ENCODE data around the gene HLCS.

HLCS gene

GRCh38 chr21:36852293-36852692 lies 114.2 kb downstream of the HLCS start:
- in situ Hi-C loops (cut with HindIII; ENCODE audit: low sequenced_read_pairs): no loop called here

- in situ Hi-C loops (cut with HindIII; ENCODE audit: low sequenced_read_pairs): no loop called here
These were observed 115.3 kb downstream of the HLCS start for GRCh38 chr21:36851121-36851520.

GRCh38 chr21:36850372-36850771 lies 116.1 kb downstream of the HLCS start:
- in situ Hi-C loops (cut with HindIII; ENCODE audit: low sequenced_read_pairs): no loop called here

GRCh38 chr21:36849461-36850105 lies 116.9 kb downstream of the HLCS start:
- in situ Hi-C loops (cut with HindIII; ENCODE audit: low sequenced_read_pairs): no loop called here

- in situ Hi-C loops (cut with HindIII; ENCODE audit: low sequenced_read_pairs): no loop called here
These were observed 117.7 kb downstream of the HLCS start for GRCh38 chr21:36848730-36849274.

- in situ Hi-C loops (cut with HindIII; ENCODE audit: low sequenced_read_pairs): no loop called here
These were observed 119.3 kb downstream of the HLCS start for GRCh38 chr21:36847189-36847588.

GRCh38 chr21:36846631-36847030 lies 119.8 kb downstream of the HLCS start:
- in situ Hi-C loops (cut with HindIII; ENCODE audit: low sequenced_read_pairs): no loop called here

- in situ Hi-C loops (cut with HindIII; ENCODE audit: low sequenced_read_pairs): no loop called here
These were observed 120.7 kb downstream of the HLCS start for GRCh38 chr21:36845790-36846189.

GRCh38 chr21:36845070-36845469 lies 121.4 kb downstream of the HLCS start:
- in situ Hi-C loops (cut with HindIII; ENCODE audit: low sequenced_read_pairs): no loop called here

- in situ Hi-C loops (cut with HindIII; ENCODE audit: low sequenced_read_pairs): no loop called here
These were observed 124.6 kb downstream of the HLCS start for GRCh38 chr21:36841866-36842265.

GRCh38 chr21:36839735-36840134 lies 126.7 kb downstream of the HLCS start:
- in situ Hi-C loops (cut with HindIII; ENCODE audit: low sequenced_read_pairs): no loop called here

- in situ Hi-C loops (cut with HindIII; ENCODE audit: low sequenced_read_pairs): no loop called here
These were observed 127.3 kb downstream of the HLCS start for GRCh38 chr21:36839123-36839522.

GRCh38 chr21:36835383-36835795 lies 131.1 kb downstream of the HLCS start:
- in situ Hi-C loops (cut with HindIII; ENCODE audit: low sequenced_read_pairs): no loop called here

- in situ Hi-C loops (cut with HindIII; ENCODE audit: low sequenced_read_pairs): no loop called here
These were observed 132.3 kb downstream of the HLCS start for GRCh38 chr21:36834192-36834591.

GRCh38 chr21:36830100-36830499 lies 136.4 kb downstream of the HLCS start:
- in situ Hi-C loops (cut with HindIII; ENCODE audit: low sequenced_read_pairs): no loop called here

GRCh38 chr21:36828891-36829515 lies 137.5 kb downstream of the HLCS start:
- in situ Hi-C loops (cut with HindIII; ENCODE audit: low sequenced_read_pairs): no loop called here

- in situ Hi-C loops (cut with HindIII; ENCODE audit: low sequenced_read_pairs): no loop called here
These were observed 138.3 kb downstream of the HLCS start for GRCh38 chr21:36828208-36828607.

- in situ Hi-C loops (cut with HindIII; ENCODE audit: low sequenced_read_pairs): no loop called here
These were observed 140.8 kb downstream of the HLCS start for GRCh38 chr21:36825658-36826057.

- in situ Hi-C loops (cut with HindIII; ENCODE audit: low sequenced_read_pairs): no loop called here
These were observed 145.5 kb downstream of the HLCS start for GRCh38 chr21:36821032-36821299.

GRCh38 chr21:36820176-36821031 lies 146.1 kb downstream of the HLCS start:
- in situ Hi-C loops (cut with HindIII; ENCODE audit: low sequenced_read_pairs): no loop called here

GRCh38 chr21:36817732-36818450 lies 148.6 kb downstream of the HLCS start:
- in situ Hi-C loops (cut with HindIII; ENCODE audit: low sequenced_read_pairs): loop anchor here (10.0 kb wide), 1 partner anchor 93 kb away; no protein-coding TSS in a partner anchor
